GM18858 (cell line): ENCODE data around the gene TBCB.
"Not testable (repeated sequence)": the region's sequence is repeated elsewhere in the genome, so short reads cannot be mapped to it uniquely, and the experiment has no call there.

Experiments used
- ATAC-seq: cut with Tn5 transposase; IDR thresholded peaks from one replicate; pipeline ENCODE4 v1.9.1; 2021; ENCODE audit not compliant: unreplicated experiment

Gene TBCB

DNA sequence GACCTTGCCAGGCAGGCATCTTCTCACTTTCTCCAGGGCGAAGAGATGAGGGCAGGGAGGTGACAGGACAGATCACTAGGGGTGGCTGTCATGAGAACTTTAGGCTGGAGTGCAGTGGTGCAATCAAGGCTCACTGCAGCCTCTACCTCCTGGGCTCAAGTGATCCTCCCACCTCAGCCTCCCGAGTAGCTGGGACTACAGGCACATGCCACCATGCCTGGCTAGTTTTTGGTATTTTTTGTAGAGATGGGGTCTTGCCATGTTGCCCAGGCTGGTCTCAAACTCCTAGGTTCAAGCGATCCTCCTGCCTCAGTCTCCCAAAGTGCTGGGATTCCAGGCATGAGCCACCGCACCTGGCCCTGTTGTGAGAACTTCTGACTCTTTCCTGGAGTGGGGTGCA, 19.6 kb downstream of the TBCB start:
- not testable (repeated sequence) for ATAC-seq

- ATAC-seq = no peak
Measured at GRCh38 chr19:36136964-36137686, 21.9 kb downstream of the TBCB start.

DNA sequence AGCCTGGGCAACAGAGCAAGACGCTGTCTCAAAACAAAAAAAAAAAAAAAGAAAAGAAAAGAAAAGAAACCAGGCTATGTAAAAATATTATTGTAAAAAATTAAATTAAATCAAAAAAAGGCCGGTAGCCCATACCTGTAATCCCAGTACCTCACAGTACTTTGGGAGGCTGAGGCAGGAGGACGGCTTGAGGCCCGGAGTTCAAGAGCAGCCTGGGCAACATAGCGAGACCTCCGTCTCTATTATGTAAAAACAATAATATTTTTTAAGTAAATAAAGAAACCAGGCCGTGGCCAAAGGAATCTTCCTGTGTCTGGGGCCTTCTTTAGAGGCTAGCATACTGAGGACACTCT, 23.8 kb downstream of the TBCB start:
- no peak for ATAC-seq

DNA sequence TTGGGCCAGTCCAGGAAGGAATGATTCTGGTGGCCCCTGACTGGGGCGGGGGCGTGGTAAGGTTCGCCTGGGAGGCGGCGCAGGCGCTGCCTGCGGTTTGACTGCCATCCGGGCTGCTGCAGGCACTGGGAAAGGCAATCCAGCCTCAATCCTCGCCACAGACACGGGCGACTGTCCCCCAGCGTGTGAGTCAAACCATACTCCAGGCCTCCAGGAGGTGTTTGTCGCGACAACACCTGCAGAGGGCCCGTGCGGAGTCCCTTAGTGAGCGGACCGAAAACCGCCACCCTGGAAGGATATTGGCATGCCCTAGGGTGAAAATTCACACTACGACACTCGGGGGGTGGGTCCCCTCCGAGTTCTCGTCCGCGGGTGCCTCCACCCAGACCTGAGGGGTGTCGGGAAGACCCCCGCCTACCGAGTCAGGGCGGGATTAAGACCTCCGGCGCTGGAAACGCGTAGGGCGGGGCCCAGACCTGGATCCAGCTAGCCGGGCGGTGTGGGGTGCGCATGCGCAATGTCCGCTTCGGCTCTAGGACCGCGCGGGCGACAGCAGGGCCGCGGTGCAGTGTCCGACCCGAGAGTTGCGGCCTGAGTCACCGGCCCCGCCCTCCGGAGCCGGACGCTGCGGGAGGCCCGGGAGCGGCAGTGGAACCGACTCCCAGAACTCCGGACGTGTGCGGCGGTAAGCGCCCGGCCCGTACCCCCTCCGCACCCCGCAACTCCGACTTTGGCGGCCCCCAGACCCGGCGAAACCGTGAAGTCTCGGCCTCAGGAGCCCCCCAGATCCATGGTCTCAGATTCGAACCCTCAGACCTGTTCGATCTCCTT, 24.4 kb downstream of the TBCB start, which contains the start of gene CAPNS1:
Gene CAPNS1 (plus strand): TSS at position 594 of the 831 bp plus-strand sequence. CDS start 946 bp downstream, outside the sequence.
- ATAC-seq = peak; percentile 69

GRCh38 chr19:36140304-36141038, 25.2 kb downstream of the TBCB start:
- no peak for ATAC-seq

- ATAC-seq = no peak
Measured at GRCh38 chr19:36141039-36141927, 26.0 kb downstream of the TBCB start.

GRCh38 chr19:36142046-36142445, 26.8 kb downstream of the TBCB start:
- no peak for ATAC-seq

DNA sequence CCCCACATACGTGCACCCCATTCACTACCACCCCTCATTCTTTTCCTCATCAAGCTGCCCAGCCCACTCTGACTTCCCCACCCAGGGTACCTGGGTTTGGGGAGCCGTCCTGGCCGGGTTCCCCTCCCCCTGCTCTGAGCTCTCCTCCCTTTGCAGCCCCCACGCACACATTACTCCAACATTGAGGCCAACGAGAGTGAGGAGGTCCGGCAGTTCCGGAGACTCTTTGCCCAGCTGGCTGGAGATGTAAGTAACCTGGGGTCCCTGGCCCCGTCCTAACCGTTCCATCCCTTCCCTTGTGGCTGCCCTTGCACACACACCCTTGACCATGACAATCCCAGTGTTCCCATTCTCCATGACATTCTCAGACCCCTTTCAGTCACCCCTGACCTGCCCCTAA, 27.2 kb downstream of the TBCB start:
- ATAC-seq = no peak

GRCh38 chr19:36144624-36145023, 29.4 kb downstream of the TBCB start:
- ATAC-seq = no peak

GRCh38 chr19:36149673-36150406, 34.6 kb downstream of the TBCB start:
- ATAC-seq = no peak

DNA sequence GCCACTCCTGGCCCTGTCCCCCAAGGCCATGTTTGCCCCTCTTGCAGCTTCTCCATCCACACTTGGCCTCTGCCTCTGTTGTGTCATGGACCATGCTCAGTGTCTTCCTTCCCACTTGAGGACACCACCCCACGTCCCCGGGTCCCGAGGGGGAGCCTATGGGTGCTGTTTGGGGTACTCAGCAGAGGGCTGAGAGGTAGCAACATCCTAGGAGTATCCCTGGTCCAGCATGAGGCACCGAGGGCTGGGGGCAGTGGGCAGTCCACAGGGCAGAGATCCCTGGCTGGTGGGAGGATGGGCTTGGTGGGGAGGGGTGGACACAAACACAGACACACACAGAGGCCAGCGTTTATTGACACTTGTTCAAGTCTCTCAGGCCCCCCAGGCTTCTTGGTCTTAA, 35.3 kb downstream of the TBCB start:
- no peak for ATAC-seq

DNA sequence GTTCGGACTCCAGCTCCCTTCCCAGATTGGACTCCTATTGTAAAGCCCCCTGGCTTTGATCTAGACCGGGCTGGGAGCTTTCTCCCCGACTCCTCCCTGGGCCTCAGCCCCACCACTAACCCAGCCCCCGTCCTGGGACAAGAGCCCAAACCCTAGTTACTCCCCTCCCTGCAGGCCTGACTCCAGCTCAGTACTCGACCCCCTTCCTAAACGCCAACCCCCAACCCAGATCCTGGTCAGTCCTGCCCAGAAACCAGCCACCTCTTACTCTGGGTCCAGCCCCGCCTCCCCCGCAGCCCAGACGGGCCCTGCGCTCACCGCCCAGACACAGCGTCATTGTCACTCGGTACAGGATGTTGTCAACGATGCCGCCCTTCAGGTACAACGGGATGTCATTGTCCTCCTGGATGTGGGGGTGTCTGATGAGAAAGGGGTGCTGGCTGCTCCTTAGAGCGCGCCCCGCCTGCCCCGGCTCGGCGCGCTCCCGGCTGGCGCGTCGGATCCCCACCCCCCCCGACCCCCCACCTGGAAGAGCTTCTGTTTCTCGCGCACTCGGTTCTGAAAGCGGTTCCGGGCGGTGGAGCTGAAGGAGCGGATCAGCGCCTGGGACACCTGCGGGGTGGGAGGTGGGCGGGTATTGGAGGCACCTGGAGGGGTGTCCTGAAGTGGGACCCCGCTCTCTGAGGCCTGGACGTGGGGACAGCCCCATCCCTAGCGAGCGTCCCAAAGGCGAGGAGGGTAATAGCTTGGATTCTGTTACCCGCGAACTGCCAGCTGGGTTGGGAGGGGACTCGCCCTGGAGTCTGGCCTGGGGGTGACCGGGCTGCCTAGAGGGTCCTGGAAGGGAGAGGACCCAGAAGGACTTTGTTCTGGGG, 36.1 kb downstream of the TBCB start:
- no peak for ATAC-seq

DNA sequence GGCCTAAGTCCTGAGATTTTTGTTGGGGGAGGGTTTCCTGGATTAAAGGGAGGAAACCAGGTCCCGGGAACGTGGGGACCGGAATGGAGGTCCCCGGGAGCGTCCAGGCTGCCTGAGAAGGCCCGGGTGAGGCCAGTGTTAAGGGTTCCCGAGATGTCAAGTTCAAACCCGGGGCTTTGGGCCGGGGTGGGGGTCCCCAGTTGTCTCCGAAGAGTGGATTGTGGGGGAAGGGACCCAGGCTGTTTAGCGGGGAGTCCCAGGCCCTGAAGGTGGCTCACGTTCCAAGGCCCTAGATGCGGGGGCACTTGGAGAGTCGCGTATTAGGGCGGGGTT, 36.7 kb downstream of the TBCB start:
- no peak for ATAC-seq

DNA sequence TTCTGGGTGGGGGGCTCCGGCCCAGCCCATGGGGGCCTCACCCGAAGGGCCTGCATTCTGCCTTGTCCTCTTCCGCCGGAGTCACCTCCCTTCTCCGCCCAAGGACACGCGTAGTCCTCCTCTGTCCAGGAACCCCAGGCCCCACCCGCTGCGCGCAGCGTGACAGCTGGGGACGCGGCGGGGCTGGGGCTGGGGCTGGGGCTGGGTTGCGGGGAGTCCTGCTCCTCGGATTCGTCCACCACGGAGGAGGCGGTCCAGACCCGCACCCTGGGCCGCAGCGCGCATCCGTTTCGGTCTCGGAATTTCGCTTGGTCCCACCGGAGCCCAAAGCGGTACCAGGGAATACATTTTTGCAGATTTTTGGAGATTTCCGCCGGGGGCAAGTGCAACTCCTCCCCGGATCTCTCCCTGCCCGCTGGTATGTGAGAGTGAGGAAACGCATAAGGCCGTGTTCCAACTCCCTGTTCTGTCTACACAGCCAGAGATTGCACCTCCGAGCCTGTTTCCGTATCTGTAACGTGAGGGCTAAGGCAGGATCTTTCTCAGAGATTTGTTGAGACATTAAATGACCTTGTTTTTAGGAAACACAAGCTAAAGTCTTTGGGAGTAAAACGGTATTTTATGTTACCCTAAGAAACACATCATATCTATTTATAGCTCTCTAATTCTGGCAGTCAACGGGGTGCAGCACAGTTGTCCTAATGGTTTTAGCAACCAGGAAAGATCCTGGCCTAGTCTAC, 37.3 kb downstream of the TBCB start, which contains the start of gene COX7A1:
Gene COX7A1 (minus strand): TSS at position 96 of the 740 bp plus-strand sequence. CDS start 40 bp downstream, at position 56.
- ATAC-seq = no peak

DNA sequence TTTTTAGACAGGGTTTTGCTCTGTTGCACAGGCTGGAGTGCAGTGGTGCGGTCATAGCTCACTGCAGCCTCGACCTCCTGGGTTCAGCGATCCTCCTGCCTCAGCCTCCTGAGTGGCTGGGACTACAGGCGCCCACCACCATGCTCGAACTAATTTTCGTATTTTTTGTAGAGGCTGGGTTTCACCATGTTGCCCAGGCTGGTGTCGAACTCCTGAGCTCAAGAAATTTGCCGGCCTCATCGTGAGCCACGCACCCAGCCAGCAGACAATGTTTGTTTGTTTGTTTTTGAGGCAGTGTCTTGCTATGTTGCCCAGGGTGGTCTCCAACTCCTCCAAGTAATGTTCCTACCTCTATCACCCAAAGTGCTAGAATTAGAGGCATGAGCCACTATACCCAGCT, 37.9 kb downstream of the TBCB start:
- no peak for ATAC-seq

DNA sequence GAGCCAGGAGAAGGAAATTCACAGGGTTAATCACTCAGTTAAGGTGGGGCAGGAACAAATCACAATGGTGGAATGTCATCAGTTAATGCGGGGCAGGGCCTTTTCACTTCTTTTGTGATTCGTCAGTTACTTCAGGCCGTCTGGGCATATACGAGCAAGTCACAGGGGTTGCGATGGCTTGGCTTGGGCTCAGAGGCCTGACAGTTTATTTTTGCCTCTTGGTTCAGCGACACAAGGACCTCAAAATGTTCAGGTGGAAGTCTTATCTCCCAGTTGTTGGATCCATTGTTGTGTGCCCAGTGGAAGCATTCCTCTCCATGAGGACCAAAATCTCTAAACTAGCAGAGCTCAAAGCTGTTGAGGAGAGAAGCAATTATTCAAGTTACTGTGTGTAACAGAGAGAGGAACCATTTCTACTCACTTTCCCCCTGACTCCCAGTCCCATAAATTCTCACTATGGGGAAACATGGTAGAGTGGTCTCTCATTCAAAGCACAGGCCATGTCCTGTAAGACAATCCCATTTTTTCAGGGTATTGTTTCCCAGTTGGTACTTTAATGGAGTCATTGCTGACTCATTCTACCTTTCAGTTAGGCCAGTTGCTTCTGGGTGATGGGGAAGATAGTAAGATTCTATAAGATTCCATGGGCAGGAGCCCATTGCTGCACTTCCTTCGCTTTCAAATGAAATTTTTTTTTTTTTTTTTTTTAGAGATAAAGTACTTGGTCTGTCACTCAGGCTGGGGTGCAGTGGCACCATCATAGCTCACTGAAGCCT, 45.7 kb downstream of the TBCB start:
- ATAC-seq = no peak

- no peak for ATAC-seq
Measured at GRCh38 chr19:36163813-36164212, 48.5 kb downstream of the TBCB start.
